ACC112 (cell line): Measurements from ENCODE around the gene UST.

Experiments used
- H2AFZ ChIP-seq: fragments of 200-600 bp; sonication (generic); one replicate; pipeline ENCODE4 v1.6.0; 2017; ENCODE audit warnings: antibody characterized with exemption, low read length; ENCODE audit not compliant: unreplicated experiment
- H3K27ac ChIP-seq: fragments of 200-600 bp; sonication (generic); 2 replicates; pipeline ENCODE4 v1.5.1; 2014; ENCODE audit warnings: low read depth, mild to moderate bottlenecking, antibody characterized with exemption, low read length, moderate library complexity
- H3K27me3 ChIP-seq: fragments of 200-600 bp; sonication (generic); 2 replicates; pipeline ENCODE4 v1.6.1; 2014; ENCODE audit warnings: mild to moderate bottlenecking, antibody characterized with exemption, low read length, moderate library complexity, mixed read lengths; ENCODE audit not compliant: insufficient read depth
- H3K36me3 ChIP-seq: fragments of 200-600 bp; sonication (generic); 2 replicates; pipeline ENCODE4 v1.6.1; 2016; ENCODE audit warnings: mild to moderate bottlenecking, antibody characterized with exemption, low read length, moderate library complexity, mixed read lengths; ENCODE audit not compliant: insufficient read depth
- H3K4me1 ChIP-seq: fragments of 200-600 bp; sonication (generic); one replicate; pipeline ENCODE4 v1.6.1; 2016; ENCODE audit warnings: low read length, mixed read lengths; ENCODE audit not compliant: insufficient read depth, unreplicated experiment, control insufficient read depth
- H3K4me3 ChIP-seq: fragments of 200-600 bp; sonication (generic); 2 replicates; pipeline ENCODE4 v1.5.1; 2014; ENCODE audit warnings: mild to moderate bottlenecking, low read depth, low read length
- H3K79me2 ChIP-seq: fragments of 200-600 bp; sonication (generic); one replicate; pipeline ENCODE4 v1.6.0; 2016; ENCODE audit warnings: low read length; ENCODE audit not compliant: control insufficient read depth, unreplicated experiment, insufficient read depth

Gene UST

DNA sequence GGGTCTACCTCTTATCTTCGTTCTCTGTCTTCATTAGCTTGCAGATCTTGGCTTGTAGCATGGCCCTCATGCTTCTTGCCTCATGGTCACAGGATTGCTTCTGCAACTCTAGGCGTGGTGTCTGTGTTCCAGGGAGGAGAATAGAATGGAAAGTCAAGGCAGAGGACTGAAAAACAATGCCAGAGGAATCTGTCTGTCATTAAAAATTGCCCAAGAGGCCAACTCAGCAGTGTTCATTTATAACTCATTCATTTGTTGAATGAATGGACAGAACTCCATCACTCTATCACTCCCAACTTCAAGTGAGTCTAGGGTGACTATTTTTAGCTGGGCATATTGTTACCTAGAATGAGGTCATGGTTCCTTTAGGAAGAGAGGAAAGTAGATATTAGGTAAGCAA is 179.6 kb downstream of the UST start:
- no peaks in the 10 kb centered on the region for H3K36me3 ChIP-seq
- no peak overlapping the region for H3K4me3 ChIP-seq
- no peaks in the 10 kb centered on the region for H3K4me1 ChIP-seq
- no peaks in the 10 kb centered on the region for H3K79me2 ChIP-seq
- no peak overlapping the region for H2AFZ ChIP-seq
- H3K27ac ChIP-seq = no peak overlapping the region
- H3K27me3 ChIP-seq = no peaks in the 10 kb centered on the region

GRCh38 chr6:148927586-148927985 is 180.8 kb downstream of the UST start:
- Histone ChIP-seq H3K27ac (no peak overlapping the region), H3K27me3 (no peaks in the 10 kb centered on the region), H3K4me3 (no peak overlapping the region), H3K36me3 (no peaks in the 10 kb centered on the region), H3K79me2 (no peaks in the 10 kb centered on the region), H2AFZ (no peak overlapping the region), H3K4me1 (peaks cover 3% of the 10 kb centered on the region)

- no peak overlapping the region for H2AFZ ChIP-seq
- H3K27me3 ChIP-seq = no peaks in the 10 kb centered on the region
- no peak overlapping the region for H3K27ac ChIP-seq
- peaks cover 7% of the 10 kb centered on the region for H3K4me1 ChIP-seq
- H3K4me3 ChIP-seq = no peak overlapping the region
- H3K79me2 ChIP-seq = no peaks in the 10 kb centered on the region
- H3K36me3 ChIP-seq = no peaks in the 10 kb centered on the region
Measured at GRCh38 chr6:148928811-148929210, 182.0 kb downstream of the UST start.

DNA sequence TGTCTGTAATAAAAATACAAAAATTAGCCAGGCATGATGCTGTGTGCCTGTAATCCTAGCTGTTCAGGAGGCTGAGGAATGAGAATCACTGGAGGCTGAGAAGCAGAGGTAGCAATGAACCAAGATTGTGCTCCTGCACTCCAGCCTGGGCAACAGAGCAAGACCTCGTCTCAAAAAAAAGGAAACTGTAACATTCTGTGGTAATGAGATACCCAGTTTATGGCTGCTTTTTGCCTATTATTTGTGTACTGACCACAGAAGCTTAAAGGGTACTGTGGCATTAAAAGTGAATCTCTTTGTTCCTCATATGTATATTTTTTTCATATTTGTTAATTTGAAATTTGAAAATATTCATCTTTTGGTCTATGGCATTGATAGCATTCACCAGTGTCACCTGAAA is 185.4 kb downstream of the UST start:
- Histone ChIP-seq H3K27me3 (no peaks in the 10 kb centered on the region), H3K4me1 (peaks cover 31% of the 10 kb centered on the region), H3K27ac (no peak overlapping the region), H3K79me2 (no peaks in the 10 kb centered on the region), H3K4me3 (no peak overlapping the region), H3K36me3 (no peaks in the 10 kb centered on the region), H2AFZ (no peak overlapping the region)

DNA sequence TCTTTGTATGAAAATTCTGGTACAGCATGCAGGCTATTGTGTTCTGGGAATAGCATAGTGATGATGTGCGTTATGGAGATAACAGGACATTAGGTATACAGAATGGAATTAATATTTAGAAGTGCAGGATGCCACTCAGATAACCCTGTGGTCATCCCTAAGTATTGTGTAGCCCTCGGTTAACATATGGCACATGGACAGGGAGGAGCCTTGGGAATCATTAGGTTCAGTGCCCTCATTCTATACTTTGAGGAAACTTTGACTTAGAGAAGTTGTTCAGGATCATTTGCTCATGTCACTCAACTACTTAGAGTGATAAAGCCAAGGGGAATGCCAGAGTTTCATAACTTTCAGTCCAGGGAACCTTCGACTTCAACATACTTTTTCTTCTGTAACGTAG is 185.9 kb downstream of the UST start:
- H3K79me2 ChIP-seq = no peaks in the 10 kb centered on the region
- H3K36me3 ChIP-seq = no peaks in the 10 kb centered on the region
- H3K27ac ChIP-seq = no peak overlapping the region
- peaks cover 31% of the 10 kb centered on the region for H3K4me1 ChIP-seq
- H2AFZ ChIP-seq = no peak overlapping the region
- H3K27me3 ChIP-seq = no peaks in the 10 kb centered on the region
- H3K4me3 ChIP-seq = no peak overlapping the region

DNA sequence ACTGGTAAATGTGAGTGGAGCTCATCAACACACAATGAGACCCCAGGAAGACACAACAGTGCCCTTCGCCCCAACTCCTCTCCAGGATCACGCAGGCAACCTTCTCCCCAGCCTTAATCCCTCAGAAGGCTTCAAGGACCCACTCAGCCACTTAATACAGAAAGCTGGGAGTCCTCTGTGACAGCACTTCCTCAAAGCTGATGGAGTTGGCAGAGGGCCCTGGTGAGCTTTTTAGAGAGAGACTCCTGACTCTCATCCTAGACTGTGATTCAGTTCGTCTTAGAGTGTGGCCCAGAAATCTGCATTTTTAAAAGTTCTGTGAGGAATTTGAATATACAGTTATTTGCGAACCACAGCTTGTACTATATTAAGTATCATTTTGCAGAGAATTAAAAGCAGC is 187.7 kb downstream of the UST start:
- 0 out of 2 replicates have a peak overlapping the region, but pooled peaks have one; percentile 9 for H3K27ac ChIP-seq
- no peaks in the 10 kb centered on the region for H3K79me2 ChIP-seq
- no peaks in the 10 kb centered on the region for H3K36me3 ChIP-seq
- peaks cover 31% of the 10 kb centered on the region for H3K4me1 ChIP-seq
- H3K27me3 ChIP-seq = no peaks in the 10 kb centered on the region
- H2AFZ ChIP-seq = no peak overlapping the region
- H3K4me3 ChIP-seq = no peak overlapping the region

DNA sequence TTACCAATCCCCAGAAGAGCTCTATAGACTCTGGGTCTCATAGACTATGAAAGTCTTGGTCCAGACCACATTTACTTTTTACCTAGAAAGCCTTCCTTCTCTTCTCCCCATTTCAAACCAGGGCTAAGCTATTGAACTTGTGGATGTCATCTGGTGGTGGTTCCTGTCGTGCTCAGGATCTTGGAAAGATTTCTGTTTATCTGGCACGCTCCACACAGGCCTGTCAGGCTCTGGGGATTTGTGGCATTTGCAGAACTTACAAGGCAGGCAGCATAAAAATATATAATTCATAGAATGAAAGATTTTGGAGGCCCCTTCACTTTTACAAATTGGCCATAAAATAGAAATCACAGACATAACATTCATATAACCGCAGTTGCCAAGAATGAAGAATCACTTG is 188.1 kb downstream of the UST start:
- Histone ChIP-seq H3K27ac (0 out of 2 replicates have a peak overlapping the region, but pooled peaks have one; percentile 9), H2AFZ (no peak overlapping the region), H3K4me1 (peaks cover 31% of the 10 kb centered on the region), H3K27me3 (no peaks in the 10 kb centered on the region), H3K79me2 (no peaks in the 10 kb centered on the region), H3K4me3 (no peak overlapping the region), H3K36me3 (no peaks in the 10 kb centered on the region)

- Histone ChIP-seq H3K36me3 (no peaks in the 10 kb centered on the region), H3K79me2 (no peaks in the 10 kb centered on the region), H3K4me1 (peaks cover 31% of the 10 kb centered on the region), H3K27me3 (no peaks in the 10 kb centered on the region), H3K27ac (peak overlapping the region; percentile 36), H3K4me3 (no peak overlapping the region), H2AFZ (peak overlapping the region; percentile 2)
Measured at GRCh38 chr6:148935705-148936435, 189.0 kb downstream of the UST start.

DNA sequence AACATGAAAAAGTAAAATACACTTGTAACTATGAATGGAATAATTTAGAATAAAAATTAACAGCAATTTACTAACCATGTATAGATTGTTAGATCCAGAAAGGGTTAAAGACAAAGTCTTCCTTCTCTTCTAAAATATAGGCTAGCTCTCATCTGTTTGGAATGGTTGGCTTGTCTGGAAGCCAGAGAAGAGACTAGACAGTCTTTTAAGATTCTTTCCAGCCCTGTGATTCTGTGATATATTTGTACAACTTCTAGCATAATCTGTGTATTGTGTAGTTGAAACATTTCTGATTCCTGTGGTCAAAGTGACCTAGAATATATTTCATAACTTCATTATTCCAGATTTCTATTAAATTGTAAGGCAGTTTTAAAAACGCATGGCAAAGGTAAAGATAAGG is 196.6 kb downstream of the UST start:
- Histone ChIP-seq H3K79me2 (no peaks in the 10 kb centered on the region), H3K36me3 (no peaks in the 10 kb centered on the region), H3K27ac (no peak overlapping the region), H2AFZ (no peak overlapping the region), H3K4me3 (no peak overlapping the region), H3K4me1 (no peaks in the 10 kb centered on the region), H3K27me3 (no peaks in the 10 kb centered on the region)

DNA sequence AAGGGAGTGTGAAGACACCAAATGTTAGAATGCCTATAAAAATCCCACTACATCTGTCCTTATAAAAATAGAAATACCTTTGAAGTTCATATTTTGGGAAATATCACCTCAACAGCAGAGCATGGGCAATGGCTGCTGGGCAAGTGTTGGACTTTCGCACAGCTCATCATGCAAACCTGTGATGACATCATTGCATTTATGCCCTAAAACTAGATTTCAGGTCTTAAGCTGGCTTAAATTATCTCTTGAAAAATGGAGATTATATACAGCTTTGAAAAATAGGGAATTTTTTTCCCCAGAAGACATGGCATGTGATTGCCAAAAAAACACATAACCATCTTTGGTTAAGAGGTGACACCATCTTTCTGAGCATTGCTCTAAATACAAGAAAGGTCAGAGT is 197.8 kb downstream of the UST start:
- Histone ChIP-seq H3K4me1 (no peaks in the 10 kb centered on the region), H3K27me3 (no peaks in the 10 kb centered on the region), H3K79me2 (no peaks in the 10 kb centered on the region), H3K36me3 (no peaks in the 10 kb centered on the region), H3K27ac (no peak overlapping the region), H2AFZ (no peak overlapping the region), H3K4me3 (no peak overlapping the region)

DNA sequence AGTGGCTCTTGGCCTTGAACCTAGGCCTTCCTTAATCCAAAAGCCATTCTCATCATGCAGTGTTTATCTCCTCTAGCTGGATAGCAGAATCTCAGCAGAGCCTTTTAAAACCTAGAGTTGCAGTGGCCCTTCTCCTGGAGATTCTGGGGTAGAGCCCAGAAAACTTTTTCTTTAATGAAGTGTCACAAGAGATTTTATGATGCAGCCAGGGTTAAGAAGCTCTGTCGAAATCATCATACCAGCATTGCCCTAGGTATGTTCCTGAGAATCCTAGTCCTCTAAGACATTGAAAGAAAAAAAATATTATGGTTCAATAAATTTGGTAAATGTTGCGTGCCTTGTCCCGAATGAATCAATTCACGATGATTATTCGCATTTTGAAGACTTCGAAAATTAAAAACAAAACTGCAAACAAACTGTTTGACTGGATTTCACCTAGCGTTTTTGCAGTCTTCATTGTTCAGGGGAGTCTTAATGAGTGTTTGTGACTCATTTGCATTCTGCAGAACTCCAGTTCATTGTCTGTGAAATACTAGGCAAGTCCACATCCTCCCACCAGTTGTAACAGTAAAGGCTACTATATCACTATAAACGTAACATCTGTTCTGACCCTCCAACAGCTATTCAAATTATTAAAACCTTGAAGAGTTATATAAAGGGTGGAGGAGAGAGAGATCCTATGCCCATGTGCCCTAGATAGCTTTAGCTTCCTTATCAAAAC is 198.6 kb downstream of the UST start:
- no peak overlapping the region for H3K4me3 ChIP-seq
- no peaks in the 10 kb centered on the region for H3K4me1 ChIP-seq
- H3K36me3 ChIP-seq = no peaks in the 10 kb centered on the region

More for the DNA sequence above, 198.6 kb downstream of the UST start:
- Histone ChIP-seq H3K79me2 (no peaks in the 10 kb centered on the region), H2AFZ (no peak overlapping the region), H3K27ac (no peak overlapping the region), H3K27me3 (no peaks in the 10 kb centered on the region)
